Measurements from ENCODE around the gene N4BP3.
"Not testable (repeated sequence)": the region's sequence is repeated elsewhere in the genome, so short reads cannot be mapped to it uniquely, and the experiment has no call there.

The N4BP3 gene, protein sequence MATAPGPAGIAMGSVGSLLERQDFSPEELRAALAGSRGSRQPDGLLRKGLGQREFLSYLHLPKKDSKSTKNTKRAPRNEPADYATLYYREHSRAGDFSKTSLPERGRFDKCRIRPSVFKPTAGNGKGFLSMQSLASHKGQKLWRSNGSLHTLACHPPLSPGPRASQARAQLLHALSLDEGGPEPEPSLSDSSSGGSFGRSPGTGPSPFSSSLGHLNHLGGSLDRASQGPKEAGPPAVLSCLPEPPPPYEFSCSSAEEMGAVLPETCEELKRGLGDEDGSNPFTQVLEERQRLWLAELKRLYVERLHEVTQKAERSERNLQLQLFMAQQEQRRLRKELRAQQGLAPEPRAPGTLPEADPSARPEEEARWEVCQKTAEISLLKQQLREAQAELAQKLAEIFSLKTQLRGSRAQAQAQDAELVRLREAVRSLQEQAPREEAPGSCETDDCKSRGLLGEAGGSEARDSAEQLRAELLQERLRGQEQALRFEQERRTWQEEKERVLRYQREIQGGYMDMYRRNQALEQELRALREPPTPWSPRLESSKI

DNA sequence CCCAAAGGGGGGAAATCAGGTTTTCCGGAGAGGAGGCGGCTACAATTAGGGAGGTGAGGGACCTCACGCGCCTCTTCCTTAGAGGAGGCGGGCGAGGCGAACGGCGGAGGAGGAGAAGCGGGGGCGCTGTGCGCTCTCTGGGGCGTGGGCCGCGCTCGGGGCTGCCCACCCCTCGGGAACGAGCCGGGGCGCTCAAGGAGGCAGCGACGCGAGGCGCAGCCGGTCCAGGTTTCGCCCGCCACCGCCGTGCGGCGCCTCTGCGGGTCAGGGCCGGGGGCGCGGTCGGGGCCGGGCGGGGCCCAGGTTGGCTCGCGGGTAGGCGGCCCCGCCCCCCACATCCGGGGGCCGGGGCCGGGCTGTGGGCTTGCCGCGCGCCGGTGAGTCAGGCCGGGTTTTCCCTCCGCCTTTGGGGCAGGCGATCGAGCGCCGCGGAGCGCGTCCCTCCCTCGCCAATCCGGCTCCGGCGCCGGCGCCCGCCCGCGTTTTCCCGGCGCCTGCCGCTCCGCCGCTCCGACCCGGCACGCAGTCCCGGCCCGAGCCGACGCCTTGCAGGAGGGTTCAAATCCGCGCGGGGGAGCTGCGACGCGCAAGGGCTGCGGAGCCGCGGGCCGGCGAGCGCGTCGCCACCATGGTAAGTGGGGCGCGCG lies at the start of gene N4BP3:
N4BP3 (plus strand) TSS at position 392 of the 647 bp plus-strand sequence. CDS start 6,052 bp downstream, outside the sequence.
- no peak for FAIRE-seq

GRCh38 chr5:178067755-178068154 lies 45.6 kb upstream of the N4BP3 start:
- no peak for FAIRE-seq

DNA sequence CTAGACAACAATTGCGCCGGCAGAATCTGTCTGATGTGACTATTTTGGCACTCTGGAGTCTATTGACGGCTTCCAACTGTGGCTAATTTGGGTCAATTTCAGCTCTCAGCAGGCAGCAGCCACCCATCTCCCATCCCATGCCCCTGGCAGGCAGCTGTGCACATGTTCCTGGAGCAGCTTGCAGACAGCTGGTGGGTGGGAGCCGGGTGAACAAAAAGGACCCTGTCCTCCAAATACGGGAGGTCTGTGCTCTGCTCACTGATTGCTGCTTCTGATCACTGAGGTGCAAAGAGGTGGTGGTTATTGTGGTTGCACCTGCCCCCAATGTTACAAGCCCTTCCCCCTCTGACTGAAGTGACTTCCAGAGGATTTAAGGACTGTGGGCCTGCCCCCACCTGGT lies 45.0 kb upstream of the N4BP3 start:
- FAIRE-seq = no peak

- FAIRE-seq = no peak
These were observed 43.4 kb upstream of the N4BP3 start for GRCh38 chr5:178069909-178070308.

DNA sequence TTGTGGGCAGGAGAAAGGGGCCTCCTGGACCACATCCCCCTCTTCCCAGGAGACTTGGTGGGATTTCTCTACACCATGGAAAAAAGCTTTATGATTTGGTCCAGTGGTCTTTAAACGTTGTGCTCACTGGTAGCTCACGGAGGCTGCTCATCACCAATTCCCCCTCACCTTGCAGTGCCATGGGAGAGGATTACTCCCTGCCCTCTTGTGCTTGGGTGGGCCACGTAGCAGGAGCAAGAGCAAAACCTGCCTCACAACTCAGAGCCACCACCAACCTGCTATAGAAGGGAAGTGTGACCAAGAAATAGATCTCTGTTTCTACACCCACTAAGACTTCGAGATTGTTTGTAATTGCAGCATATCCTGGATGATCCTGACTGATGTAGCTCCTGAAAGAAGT lies 42.2 kb upstream of the N4BP3 start:
- FAIRE-seq = no peak

- FAIRE-seq = no peak
These were observed 40.6 kb upstream of the N4BP3 start for GRCh38 chr5:178072749-178073148.

GRCh38 chr5:178074266-178074952 lies 38.9 kb upstream of the N4BP3 start:
- no peak for FAIRE-seq

GRCh38 chr5:178076965-178077364 lies 36.4 kb upstream of the N4BP3 start:
- FAIRE-seq = not testable (repeated sequence)

GRCh38 chr5:178077751-178078150 lies 35.6 kb upstream of the N4BP3 start:
- FAIRE-seq = no peak

- FAIRE-seq = no peak
These were observed 34.9 kb upstream of the N4BP3 start for GRCh38 chr5:178078197-178079010.

GRCh38 chr5:178080056-178080455 lies 33.3 kb upstream of the N4BP3 start:
- no peak for FAIRE-seq

GRCh38 chr5:178080618-178081410 lies 32.5 kb upstream of the N4BP3 start:
- FAIRE-seq = no peak

DNA sequence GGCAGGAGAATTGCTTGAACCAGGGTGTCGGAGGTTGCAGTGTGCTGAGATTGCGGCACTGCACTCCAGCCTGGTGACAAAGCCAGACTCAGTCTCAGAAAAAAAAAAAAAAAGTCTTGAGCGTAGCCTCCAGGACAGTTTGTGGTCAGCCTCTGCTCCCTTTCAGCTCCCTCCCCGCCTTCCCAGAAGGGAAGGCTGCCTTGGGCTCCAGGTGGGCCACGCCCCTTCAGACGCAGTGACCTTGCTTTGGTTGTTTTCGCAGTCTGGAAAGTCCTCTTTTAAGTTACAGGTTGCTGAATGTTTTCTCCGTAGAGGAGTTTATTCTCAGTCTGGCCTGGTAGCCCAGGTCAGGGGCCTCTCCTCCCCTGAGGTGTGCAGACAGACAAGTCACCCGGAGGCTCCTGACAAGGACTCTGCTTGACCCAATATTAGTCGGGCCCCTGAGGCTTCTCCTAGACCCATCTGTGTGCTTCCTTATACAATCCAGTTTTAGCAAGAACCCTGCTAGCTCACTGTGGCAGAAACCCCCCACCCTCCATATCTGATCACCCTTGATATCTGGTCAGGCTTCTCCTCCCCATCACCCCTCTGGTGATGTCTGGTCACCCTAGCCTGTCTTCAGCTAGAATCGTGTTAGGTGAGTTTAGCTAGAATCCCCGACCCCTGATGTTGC lies 31.6 kb upstream of the N4BP3 start:
- no peak for FAIRE-seq

DNA sequence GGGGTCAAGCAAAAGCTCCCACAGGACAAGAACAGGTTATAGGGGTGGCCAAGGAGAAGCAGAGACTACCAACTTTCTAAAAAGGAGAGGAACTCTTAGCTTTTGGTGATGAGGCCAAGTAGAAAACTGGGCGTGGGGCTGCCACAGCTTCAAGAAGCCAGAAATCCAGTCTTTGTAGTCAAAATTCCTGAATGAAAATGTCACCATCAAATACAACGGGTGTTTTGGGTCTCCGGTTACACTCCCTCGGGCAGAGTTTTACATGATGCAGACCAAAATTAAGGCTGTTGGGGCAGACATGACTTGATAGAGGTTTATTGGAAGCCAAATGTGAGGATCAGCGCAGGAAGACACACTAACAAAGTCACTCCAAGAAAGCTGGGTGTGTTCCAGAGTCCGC lies 29.4 kb upstream of the N4BP3 start:
- no peak for FAIRE-seq

DNA sequence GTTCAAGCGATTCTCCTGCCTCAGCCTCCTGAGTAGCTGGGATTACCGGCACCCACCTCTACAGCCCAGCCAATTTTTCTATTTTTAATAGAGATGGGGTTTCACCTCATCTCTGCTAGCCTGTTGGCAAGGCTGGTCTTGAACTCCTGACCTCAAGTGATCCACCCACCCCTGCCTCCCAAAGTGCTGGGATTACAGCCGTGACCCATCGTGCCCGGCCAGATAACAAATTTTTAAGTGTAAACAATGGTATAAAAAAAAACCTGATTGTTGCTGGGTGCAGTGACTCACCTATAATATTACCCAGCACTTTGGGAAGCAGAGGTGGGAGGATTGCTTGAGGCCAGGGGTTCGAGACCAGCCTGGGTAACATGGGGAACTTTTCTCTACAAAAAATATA lies 28.0 kb upstream of the N4BP3 start:
- FAIRE-seq = no peak

- FAIRE-seq = no peak
These were observed 27.1 kb upstream of the N4BP3 start for GRCh38 chr5:178086266-178086665.

DNA sequence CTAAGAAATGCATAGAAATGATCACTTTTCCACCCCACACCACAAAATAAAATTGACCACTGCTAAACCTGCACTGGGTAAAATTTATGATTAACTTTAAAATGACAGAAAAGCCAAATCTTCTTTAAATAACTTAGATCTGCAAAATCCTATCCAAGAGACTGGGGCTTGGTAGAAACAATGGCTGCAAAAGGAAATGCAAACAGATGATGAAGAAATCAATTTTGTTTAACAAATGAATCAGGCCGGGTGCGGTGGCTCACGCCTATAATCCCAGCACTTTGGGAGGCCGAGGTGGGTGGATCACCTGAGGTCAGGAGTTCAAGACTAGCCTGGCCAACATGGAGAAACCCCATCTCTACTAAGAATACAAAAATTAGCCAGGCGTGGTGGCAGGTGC lies 26.1 kb upstream of the N4BP3 start:
- not testable (repeated sequence) for FAIRE-seq

- no peak for FAIRE-seq
These were observed 22.5 kb upstream of the N4BP3 start for GRCh38 chr5:178090856-178091255.

- no peak for FAIRE-seq
These were observed 20.2 kb upstream of the N4BP3 start for GRCh38 chr5:178093134-178093533.

GRCh38 chr5:178094345-178094744 lies 19.0 kb upstream of the N4BP3 start:
- FAIRE-seq = no peak

- FAIRE-seq = no peak
These were observed 14.6 kb upstream of the N4BP3 start for GRCh38 chr5:178098685-178099084.
